ENCODE data around the gene COA8.
"Not testable (repeated sequence)": the region's sequence is repeated elsewhere in the genome, so short reads cannot be mapped to it uniquely, and the experiment has no call there.

Gene COA8

DNA sequence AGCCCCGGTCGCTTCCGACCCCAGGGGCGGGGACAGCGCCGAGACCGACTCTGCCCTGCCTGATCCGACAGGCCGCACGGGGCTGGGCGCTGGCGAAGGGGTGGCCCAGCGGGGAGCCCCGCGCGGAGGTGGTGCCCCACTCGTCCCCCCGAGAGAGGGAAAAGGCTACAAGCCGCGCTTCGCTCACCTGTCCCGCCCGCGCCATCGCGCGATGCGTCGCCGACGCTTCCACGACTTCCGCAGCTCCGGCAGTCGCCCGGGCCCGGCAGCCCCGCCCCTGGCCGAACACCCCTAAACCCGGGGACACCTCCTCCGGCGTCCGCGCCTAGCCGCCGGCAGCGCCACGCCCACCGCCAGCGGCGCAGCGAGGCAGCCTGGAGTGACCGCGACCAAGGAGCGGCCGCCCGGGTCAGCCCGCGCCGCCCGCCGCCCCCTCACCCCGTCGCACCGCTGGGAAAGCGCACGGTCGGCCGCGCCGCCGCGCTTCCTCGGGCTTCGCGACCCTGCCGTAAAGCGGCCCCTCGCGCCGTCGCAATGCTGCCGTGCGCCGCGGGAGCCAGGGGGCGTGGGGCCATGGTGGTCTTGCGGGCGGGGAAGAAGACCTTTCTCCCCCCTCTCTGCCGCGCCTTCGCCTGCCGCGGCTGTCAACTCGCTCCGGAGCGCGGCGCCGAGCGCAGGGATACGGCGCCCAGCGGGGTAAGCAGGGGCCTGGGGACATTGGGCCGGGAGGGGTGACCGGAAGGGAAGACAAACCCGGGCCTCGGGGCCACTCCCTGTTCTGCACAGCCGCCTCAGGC lies at the start of gene COA8, which contains the start of gene BAG5:
Gene COA8, plus strand, starts transcription at position 532 of the 797 bp plus-strand sequence. Its CDS starts 42 bp downstream, at position 574.
Gene BAG5, minus strand, starts transcription at position 229 of the 797 bp plus-strand sequence. CDS start 1,493 bp downstream, outside the sequence.
- peak; percentile 93 for DNase-seq

- DNase-seq: no peak
These were observed 48.0 kb upstream of the COA8 start for GRCh38 chr14:103514596-103515421.

DNA sequence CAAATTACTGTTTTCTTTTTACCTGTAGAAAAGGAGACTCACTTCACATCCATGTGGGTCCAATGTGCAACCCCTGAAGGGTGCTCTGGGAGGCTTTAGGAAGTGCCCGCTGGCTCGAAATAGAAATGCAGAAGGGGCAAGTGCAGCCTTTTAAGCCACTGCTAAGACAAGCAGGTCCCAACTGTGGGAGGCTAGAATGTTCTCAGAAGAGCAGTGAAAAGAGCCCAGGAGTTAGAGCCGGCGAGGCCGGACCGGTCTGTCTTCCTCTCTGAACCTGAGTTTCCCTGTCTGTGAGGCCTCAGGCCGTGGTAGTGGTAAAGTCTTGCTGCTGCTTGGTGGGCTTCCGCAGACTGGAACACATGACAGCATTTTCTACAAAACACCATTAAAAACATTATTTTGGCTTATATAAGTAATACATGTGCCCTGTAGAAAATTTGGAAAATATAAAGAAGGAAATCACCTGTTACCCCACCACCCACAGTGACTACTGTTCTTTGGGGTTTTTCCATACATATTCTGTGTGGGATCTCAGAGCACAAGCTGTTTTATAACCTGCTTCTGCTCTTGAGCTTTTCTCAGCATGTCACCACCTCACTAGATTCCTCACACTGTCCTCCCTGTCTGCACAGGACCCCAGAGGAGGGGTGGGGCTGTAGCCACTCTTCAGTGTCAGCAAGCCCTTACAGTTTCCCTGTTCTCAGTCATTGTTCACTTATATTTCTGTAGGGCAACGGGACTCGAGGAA lies 46.2 kb upstream of the COA8 start:
- DNase-seq: no peak

- DNase-seq: no peak
These were observed 45.6 kb upstream of the COA8 start for GRCh38 chr14:103517174-103517566.

GRCh38 chr14:103517721-103518421 lies 44.9 kb upstream of the COA8 start:
- no peak for DNase-seq

DNA sequence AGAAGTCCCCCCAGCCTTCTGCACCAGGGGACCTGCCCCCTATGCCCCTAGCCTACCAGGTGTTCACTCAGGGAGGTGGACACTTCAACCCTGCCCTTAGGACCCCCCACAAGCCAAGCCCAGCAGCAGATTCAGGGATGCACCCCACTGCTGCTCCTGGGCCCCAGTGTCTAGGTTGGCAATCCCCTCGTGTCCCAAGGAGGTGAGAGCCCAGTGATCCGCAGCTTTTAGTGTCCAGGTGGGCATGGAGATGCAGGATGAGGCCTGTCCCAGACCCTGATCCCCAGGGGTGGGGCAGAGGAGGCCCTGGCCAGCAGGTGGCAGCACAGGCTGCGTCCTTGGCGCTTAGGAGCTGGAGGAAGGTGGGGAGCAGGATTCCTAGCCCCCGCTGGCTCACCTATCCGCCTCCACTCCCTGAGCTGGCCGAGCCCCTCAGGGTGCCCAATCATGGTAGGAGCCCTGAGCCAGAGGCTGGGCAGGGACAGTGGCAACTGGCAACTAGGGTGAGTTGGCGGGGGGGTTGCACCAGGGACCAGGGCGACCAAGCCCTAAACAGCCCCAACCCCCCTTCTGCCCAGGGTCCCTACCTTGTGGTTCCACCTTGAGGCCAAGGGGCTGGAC lies 44.2 kb upstream of the COA8 start:
- peak; percentile 86 for DNase-seq

GRCh38 chr14:103519043-103519836 lies 43.5 kb upstream of the COA8 start:
- DNase-seq: no peak

DNA sequence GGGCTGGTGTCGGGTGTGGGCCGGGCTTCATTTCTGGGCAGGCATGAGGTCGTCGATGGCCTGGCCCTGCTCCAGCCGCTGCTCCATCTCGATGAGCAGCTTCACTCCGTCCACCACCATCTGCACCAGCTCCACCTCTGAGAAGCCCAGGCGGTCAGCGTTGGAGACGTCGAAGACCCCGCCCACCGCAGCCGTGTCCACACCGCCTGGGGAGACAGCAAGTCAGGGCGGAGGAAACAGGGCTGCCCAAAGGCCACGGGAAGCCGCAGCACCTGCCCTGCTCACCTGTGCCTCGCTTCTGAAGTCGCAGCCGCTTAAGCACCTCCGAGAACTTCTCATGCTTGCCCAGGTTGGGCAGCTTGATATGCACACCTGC lies 42.9 kb upstream of the COA8 start:
- DNase-seq: no peak

DNA sequence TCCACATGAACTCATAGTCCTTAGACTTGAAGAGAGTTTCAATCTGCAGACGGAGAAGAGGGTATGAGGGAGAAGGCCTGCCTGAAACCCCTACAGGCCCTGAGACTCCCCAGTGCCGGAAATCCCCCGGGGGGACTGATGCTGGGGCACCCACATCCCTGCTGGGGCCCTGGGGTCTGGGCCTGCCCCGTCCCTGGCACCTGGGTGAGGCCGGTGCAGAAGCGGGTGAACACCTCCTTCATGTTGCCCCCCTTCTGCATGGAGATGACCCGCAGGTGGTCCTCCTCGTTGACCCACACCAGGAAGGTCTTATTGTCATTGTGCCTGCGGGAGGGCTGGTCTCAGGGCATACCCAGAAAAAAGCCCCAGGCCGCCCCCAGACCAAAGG lies 42.5 kb upstream of the COA8 start:
- DNase-seq: no peak

GRCh38 chr14:103520657-103521437 lies 41.9 kb upstream of the COA8 start:
- peak; percentile 79 for DNase-seq

DNA sequence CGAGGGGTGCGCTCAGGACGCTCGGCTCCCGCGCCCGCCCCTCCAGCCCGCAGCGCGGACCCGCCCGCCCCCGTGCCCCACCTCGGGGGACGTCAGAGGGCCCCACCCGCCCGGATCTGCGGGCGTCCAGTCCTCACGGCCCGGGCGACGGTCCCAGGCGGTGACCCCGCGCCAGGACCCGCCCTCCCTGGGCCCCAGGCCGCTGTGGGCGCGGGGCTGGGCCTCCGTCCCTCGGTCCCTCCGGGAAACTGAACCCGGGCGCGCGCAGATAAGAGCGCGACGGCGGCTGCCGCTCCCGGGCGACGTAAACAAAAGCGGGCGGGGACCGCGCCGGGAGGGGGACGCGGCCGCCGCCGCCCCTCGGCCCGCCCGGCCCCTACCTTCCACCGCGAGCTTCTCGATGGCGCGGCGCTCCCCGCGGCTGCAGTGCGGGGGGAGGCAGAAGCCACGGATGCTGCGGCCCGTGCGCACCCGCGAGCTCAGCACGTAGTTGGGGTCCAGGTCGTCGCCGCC lies 41.3 kb upstream of the COA8 start:
- no peak for DNase-seq

- DNase-seq: no peak
These were observed 40.7 kb upstream of the COA8 start for GRCh38 chr14:103521951-103522563.

DNA sequence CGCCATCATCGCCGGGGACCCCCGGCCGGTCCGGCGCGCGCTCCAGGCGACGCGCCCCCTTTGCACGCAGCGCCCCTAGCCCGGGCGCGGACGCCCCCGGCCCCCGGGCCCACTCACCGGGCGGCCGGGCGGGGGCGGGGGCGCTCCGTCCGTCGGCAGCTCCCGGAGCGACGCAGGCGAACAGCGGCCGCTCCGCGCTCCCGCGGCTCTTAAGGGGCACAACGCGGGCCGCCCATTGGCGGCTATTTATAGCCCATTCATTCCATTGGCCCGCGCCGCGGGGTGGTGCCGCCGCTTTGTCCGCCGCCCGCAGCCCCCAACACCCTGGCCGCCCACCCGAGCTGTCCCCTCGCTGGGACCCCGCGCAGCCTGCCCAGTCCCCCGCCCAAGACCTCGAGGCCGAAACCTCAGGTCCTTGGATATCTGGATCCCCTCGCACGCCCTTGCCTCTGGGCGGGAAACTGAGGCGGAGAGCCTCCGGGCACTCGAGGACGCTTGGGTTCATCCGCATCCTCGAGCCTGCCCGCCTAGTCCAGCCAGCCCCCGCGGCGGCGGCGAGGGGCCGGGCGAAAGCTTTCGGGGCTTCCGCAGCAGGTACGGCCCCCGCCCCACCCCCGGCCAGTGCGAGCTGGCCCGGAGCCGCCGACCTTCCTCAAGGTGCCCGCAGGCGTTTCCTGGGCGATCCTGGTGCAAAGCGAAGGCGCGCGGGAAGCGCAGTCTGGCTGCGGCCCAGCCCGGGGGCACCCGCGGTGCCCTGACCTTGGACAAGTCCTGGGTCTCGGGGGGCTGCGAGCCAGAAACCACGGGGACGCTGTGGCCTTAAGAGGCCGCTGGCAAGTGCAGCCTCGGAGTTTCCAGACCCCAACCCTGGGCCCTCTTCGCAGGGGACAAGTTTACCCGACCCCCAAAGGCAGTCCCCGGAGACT lies 39.8 kb upstream of the COA8 start, which contains the start of gene CKB:
Gene CKB, minus strand, starts transcription at position 182 of the 926 bp plus-strand sequence. CDS start 337 bp downstream, outside the sequence.
- no peak for DNase-seq

DNA sequence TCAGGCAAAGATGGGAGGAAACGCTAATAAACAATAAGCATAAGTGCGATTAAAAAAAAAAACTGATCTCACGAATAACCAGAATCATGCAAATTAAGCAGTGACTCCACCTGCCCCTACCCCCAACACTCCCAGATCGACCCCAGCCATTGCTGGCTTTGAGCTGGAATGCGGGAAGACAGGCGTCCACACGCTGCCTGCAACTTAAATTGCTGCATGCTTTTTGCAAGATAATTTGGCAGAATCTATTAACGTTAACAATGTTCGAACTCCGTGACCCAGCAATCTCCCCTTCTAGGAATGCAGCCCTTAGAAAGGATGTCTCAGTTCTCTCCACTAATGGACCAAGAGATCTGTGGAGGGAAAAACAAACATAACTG lies 39.2 kb upstream of the COA8 start:
- DNase-seq: no peak

GRCh38 chr14:103524002-103524935 lies 38.5 kb upstream of the COA8 start:
- no peak for DNase-seq

GRCh38 chr14:103525430-103526246 lies 37.1 kb upstream of the COA8 start:
- DNase-seq: not testable (repeated sequence)
